Epithelial cell of proximal tubule (primary cell): ENCODE measurements around the gene PDCD5. TPM values are rescaled to one million over a fixed set of nuclear protein-coding genes. Genes with fewer than 3 reads are reported as not detected.

ENCODE experiments used
- DNase-seq: peaks from one replicate; pipeline ENCODE4 v3.0.0-alpha.2; 2011; ENCODE audit warnings: low read depth
- H3K4me3 ChIP-seq: 2 replicates; pipeline ENCODE4 v1.5.1; 2011; ENCODE audit warnings: low read depth, mild to moderate bottlenecking, low read length
- total RNA-seq: library from RNA; depleted of rRNA; stranded (reverse); fragments of >200 nt; gene quantifications from 2 replicates; pipeline ENCODE4 v1.2.3, GENCODE V29; 2015
- TF ChIP-seq, protein P1 (sequence below): conservative IDR thresholded peaks from 2 replicates; pipeline ENCODE4 v1.5.1; 2012; ENCODE audit warnings: low read depth, mild to moderate bottlenecking, low read length

PDCD5 gene
- total RNA-seq, 1 donor from 2014 or later, result 315 TPM

- no peak overlapping the region for H3K4me3 ChIP-seq
- no peak for DNase-seq
- TF ChIP-seq, protein P1, sequence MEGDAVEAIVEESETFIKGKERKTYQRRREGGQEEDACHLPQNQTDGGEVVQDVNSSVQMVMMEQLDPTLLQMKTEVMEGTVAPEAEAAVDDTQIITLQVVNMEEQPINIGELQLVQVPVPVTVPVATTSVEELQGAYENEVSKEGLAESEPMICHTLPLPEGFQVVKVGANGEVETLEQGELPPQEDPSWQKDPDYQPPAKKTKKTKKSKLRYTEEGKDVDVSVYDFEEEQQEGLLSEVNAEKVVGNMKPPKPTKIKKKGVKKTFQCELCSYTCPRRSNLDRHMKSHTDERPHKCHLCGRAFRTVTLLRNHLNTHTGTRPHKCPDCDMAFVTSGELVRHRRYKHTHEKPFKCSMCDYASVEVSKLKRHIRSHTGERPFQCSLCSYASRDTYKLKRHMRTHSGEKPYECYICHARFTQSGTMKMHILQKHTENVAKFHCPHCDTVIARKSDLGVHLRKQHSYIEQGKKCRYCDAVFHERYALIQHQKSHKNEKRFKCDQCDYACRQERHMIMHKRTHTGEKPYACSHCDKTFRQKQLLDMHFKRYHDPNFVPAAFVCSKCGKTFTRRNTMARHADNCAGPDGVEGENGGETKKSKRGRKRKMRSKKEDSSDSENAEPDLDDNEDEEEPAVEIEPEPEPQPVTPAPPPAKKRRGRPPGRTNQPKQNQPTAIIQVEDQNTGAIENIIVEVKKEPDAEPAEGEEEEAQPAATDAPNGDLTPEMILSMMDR, result no peak
Measured at GRCh38 chr19:32614916-32615315, 33.9 kb downstream of the PDCD5 start.

- TF ChIP-seq, protein P1, result no peak
Measured at GRCh38 chr19:32615569-32615968, 34.6 kb downstream of the PDCD5 start.

GRCh38 chr19:32619051-32619685 is 38.2 kb downstream of the PDCD5 start:
- TF ChIP-seq, protein P1, result no peak
- no peak for DNase-seq
- H3K4me3 ChIP-seq, result no peak overlapping the region

More at GRCh38 chr19:32615569-32615968, 34.6 kb downstream of the PDCD5 start:
- DNase-seq, result no peak
- no peak overlapping the region for H3K4me3 ChIP-seq

DNA sequence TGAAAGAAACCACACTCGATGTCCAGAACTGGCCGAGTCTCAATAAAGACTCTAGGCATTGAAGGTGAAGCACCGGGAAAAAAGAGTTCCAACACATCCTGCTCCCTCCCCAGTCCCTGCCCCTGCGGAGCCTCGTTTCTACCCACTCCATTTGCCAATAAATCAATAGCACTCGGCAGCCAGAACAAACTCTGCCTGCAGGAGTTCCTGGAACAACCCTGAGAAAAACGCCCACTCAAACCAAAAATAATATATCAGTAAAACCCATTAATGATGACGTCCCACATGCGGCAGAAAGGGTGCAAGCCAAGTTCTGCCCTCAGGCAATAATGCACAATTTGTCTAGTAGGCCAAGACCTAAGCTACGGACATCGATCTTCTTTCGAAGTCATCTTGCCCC is 41.0 kb downstream of the PDCD5 start:
- TF ChIP-seq, protein P1, result no peak
- DNase-seq, result no peak
- no peak overlapping the region for H3K4me3 ChIP-seq

GRCh38 chr19:32624410-32624809 is 43.4 kb downstream of the PDCD5 start:
- TF ChIP-seq, protein P1, result no peak
- no peak overlapping the region for H3K4me3 ChIP-seq
- DNase-seq, result no peak

DNA sequence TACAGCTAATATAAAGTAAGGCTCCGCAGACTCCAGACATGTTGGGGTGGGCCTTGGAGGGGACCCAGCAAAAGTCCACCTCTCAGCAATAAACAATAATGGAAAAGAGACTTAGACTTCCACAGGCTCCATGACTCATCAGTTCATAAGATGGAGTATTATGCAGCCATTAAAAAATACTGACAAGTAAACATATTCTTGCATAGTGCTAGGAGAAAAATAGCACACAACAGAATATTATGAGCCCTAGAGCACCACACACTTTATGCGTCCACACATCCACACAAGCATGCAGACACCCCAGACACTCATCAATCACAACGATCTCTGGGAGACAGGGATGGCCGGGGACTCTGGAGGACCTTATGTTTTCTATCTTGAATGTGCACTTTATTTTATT is 46.0 kb downstream of the PDCD5 start:
- TF ChIP-seq, protein P1, result no peak
- no peak overlapping the region for H3K4me3 ChIP-seq
- no peak for DNase-seq

GRCh38 chr19:32627714-32628270 is 46.8 kb downstream of the PDCD5 start:
- TF ChIP-seq, protein P1, result no peak
- H3K4me3 ChIP-seq, result no peak overlapping the region
- DNase-seq, result no peak
